Measurements from ENCODE around the gene PHC2. TPM values are rescaled to one million over a fixed set of nuclear protein-coding genes. Genes with fewer than 3 reads are reported as not detected.
A peak's percentile ranks its signal among the peaks of the same experiment; 100 is the strongest.

The PHC2 gene
- total RNA-seq, 1 experiment from 2014 or later: 9.4 TPM

- Histone ChIP-seq H3K9ac (ENCODE audit: extremely low read depth, insufficient read length, low read length) (no peak overlapping the region), H3K23me2 (ENCODE audit: insufficient read length, low read depth, low read length, poor library complexity, severe bottlenecking) (no peaks in the 10 kb centered on the region), H2BK120ac (ENCODE audit: low read depth, low read length, poor library complexity, severe bottlenecking) (no peak overlapping the region), H2BK20ac (ENCODE audit: low read depth, low read length, poor library complexity, severe bottlenecking) (no peak overlapping the region), H3K27ac (ENCODE audit: insufficient read length, low read depth, low read length) (no peak overlapping the region), H3K79me1 (ENCODE audit: insufficient read depth, low read depth, low read length, poor library complexity, severe bottlenecking) (no peaks in the 10 kb centered on the region), H4K8ac (replicated peaks; ENCODE audit: insufficient read length, low read depth, low read length) (no peak overlapping the region), H3K56ac (ENCODE audit: insufficient read length, low read depth, low read length) (no peak overlapping the region), H3K27me3 (ENCODE audit: insufficient read depth, low read length) (no peaks in the 10 kb centered on the region; the same call in 1 of the 2 replicates), H3K23ac (ENCODE audit: insufficient read length, low read depth, low read length) (no peak overlapping the region), H4K20me1 (ENCODE audit: control insufficient read depth, insufficient read depth, insufficient read length) (no peaks in the 10 kb centered on the region), H3K18ac (ENCODE audit: insufficient read length, low read depth, low read length) (no peak overlapping the region), H3K14ac (ENCODE audit: insufficient read depth, low read length) (no peak overlapping the region), H3K4me2 (ENCODE audit: insufficient read depth, insufficient read length, low read length) (peak overlapping the region; percentile 10), H3K4me1 (ENCODE audit: insufficient read depth, low read length) (peaks cover 18% of the 10 kb centered on the region; the same call in 1 of the 2 replicates), H3K4ac (ENCODE audit: low read depth, low read length) (no peak overlapping the region), H2AK5ac (ENCODE audit: insufficient read length, low read length) (no peak overlapping the region), H3K79me2 (ENCODE audit: insufficient read depth, low read length) (no peaks in the 10 kb centered on the region), H2BK5ac (ENCODE audit: insufficient read length, low read length) (no peak overlapping the region), H3T11ph (ENCODE audit: low read length) (no peak overlapping the region), H4K5ac (ENCODE audit: insufficient read length, low read depth, low read length) (no peak overlapping the region), H2BK15ac (ENCODE audit: low read depth, low read length) (no peak overlapping the region), H2BK12ac (ENCODE audit: insufficient read length, low read depth, low read length) (no peak overlapping the region), H4K91ac (ENCODE audit: insufficient read length, low read depth, low read length) (no peak overlapping the region), H2AFZ (ENCODE audit: low read length) (no peak overlapping the region), H3K9me3 (ENCODE audit: control insufficient read depth, low read depth, low read length) (no peaks in the 10 kb centered on the region)
- H3K27me3 Mint-ChIP-seq (ENCODE audit: low read depth): peaks cover 43% of the 10 kb centered on the region
- no CpG with 5 or more reads among the region's 5 CpGs for WGBS (ENCODE audit: extremely low coverage, insufficient read length, low lambda C conversion rate)
- H3K4me3 Mint-ChIP-seq: peak overlapping the region in 1 of 2 experiments; percentile 69; a peak in 1 of 5 replicates
- H3K36me3 Mint-ChIP-seq (ENCODE audit: insufficient read depth in 1 of 3, low read depth in 3 of 3): no peaks in the 10 kb centered on the region; a peak in 1 of 7 replicates
- peaks cover 50 to 63% of the 10 kb centered on the region in 2 experiments for H3K4me1 Mint-ChIP-seq
- H3K9me3 Mint-ChIP-seq: no peaks in the 10 kb centered on the region
- no peak overlapping the region for H3K27ac Mint-ChIP-seq
- TF ChIP-seq, protein P1, sequence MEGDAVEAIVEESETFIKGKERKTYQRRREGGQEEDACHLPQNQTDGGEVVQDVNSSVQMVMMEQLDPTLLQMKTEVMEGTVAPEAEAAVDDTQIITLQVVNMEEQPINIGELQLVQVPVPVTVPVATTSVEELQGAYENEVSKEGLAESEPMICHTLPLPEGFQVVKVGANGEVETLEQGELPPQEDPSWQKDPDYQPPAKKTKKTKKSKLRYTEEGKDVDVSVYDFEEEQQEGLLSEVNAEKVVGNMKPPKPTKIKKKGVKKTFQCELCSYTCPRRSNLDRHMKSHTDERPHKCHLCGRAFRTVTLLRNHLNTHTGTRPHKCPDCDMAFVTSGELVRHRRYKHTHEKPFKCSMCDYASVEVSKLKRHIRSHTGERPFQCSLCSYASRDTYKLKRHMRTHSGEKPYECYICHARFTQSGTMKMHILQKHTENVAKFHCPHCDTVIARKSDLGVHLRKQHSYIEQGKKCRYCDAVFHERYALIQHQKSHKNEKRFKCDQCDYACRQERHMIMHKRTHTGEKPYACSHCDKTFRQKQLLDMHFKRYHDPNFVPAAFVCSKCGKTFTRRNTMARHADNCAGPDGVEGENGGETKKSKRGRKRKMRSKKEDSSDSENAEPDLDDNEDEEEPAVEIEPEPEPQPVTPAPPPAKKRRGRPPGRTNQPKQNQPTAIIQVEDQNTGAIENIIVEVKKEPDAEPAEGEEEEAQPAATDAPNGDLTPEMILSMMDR (conservative IDR thresholded peaks at IDR 0.05): no peak
- no peak for DNase-seq
These were observed 67.9 kb downstream of the PHC2 start for GRCh38 chr1:33363021-33363420.

Measured in H9 (cell line).